GM18870 (cell line): ENCODE results near the gene CUZD1.

Experiments
- ATAC-seq: cut with Tn5 transposase; IDR thresholded peaks from one replicate; pipeline ENCODE4 v1.9.1; 2021; ENCODE audit warnings: moderate library complexity; ENCODE audit not compliant: unreplicated experiment

The CUZD1 gene

GRCh38 chr10:122855745-122856144 lies 10.1 kb upstream of the CUZD1 start:
- ATAC-seq, result no peak

GRCh38 chr10:122854648-122855047 lies 9.0 kb upstream of the CUZD1 start:
- ATAC-seq, result no peak

GRCh38 chr10:122853665-122854313 lies 8.1 kb upstream of the CUZD1 start:
- no peak for ATAC-seq

- no peak for ATAC-seq
Observed at GRCh38 chr10:122852261-122852660, 6.6 kb upstream of the CUZD1 start.

- no peak for ATAC-seq
Observed at GRCh38 chr10:122850705-122851640, 5.3 kb upstream of the CUZD1 start.

GRCh38 chr10:122849900-122850605 lies 4.4 kb upstream of the CUZD1 start:
- no peak for ATAC-seq

GRCh38 chr10:122849090-122849489 lies 3.4 kb upstream of the CUZD1 start:
- no peak for ATAC-seq

GRCh38 chr10:122847782-122848604 lies 2.3 kb upstream of the CUZD1 start:
- ATAC-seq, result no peak

- no peak for ATAC-seq
Observed at GRCh38 chr10:122844146-122844545, 1.5 kb downstream of the CUZD1 start.

- no peak for ATAC-seq
Observed at GRCh38 chr10:122841569-122841968, 4.1 kb downstream of the CUZD1 start.

GRCh38 chr10:122839505-122839904 lies 6.2 kb downstream of the CUZD1 start:
- ATAC-seq, result no peak

GRCh38 chr10:122838880-122839279 lies 6.8 kb downstream of the CUZD1 start:
- ATAC-seq, result no peak

- ATAC-seq, result no peak
Observed at GRCh38 chr10:122835908-122836307, 9.7 kb downstream of the CUZD1 start.

- no peak for ATAC-seq
Observed at GRCh38 chr10:122830965-122831353, 14.7 kb downstream of the CUZD1 start.

GRCh38 chr10:122830273-122830964 lies 15.2 kb downstream of the CUZD1 start:
- no peak for ATAC-seq

GRCh38 chr10:122829454-122829853 lies 16.2 kb downstream of the CUZD1 start:
- ATAC-seq, result no peak

- no peak for ATAC-seq
Observed at GRCh38 chr10:122828716-122829255, 16.9 kb downstream of the CUZD1 start.

- ATAC-seq, result no peak
Observed at GRCh38 chr10:122827302-122827701, 18.4 kb downstream of the CUZD1 start.

- ATAC-seq, result no peak
Observed at GRCh38 chr10:122822973-122823690, 22.5 kb downstream of the CUZD1 start.
